ENCODE results near the gene TENM4.

DNA sequence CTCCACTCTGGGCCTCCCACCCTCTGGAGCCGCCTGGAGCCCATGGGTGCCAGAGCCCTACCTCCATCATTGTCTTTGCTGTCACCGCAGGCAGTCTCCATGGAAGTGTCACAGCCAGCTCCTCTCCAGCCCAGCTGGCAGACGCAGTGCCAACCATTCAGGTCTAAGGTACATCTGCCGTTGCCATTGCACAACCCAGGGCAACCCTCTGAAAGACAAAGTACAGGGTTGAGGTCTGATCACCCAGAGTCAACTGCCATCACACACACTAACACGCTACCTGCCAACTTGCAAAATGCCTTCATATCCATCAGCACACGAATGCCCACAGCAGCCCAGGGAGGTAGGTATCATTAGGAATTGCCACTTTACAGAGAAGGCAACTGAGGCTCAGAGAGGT lies 669.9 kb downstream of the TENM4 start:
- TF ChIP-seq, protein P1, sequence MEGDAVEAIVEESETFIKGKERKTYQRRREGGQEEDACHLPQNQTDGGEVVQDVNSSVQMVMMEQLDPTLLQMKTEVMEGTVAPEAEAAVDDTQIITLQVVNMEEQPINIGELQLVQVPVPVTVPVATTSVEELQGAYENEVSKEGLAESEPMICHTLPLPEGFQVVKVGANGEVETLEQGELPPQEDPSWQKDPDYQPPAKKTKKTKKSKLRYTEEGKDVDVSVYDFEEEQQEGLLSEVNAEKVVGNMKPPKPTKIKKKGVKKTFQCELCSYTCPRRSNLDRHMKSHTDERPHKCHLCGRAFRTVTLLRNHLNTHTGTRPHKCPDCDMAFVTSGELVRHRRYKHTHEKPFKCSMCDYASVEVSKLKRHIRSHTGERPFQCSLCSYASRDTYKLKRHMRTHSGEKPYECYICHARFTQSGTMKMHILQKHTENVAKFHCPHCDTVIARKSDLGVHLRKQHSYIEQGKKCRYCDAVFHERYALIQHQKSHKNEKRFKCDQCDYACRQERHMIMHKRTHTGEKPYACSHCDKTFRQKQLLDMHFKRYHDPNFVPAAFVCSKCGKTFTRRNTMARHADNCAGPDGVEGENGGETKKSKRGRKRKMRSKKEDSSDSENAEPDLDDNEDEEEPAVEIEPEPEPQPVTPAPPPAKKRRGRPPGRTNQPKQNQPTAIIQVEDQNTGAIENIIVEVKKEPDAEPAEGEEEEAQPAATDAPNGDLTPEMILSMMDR (IDR thresholded peaks at IDR 0.05): no peak
- no peak for TF ChIP-seq EP300 (IDR thresholded peaks at IDR 0.05)
- no peak for TF ChIP-seq POLR2A (IDR thresholded peaks at IDR 0.05)
- TF ChIP-seq POLR2AphosphoS5 (IDR thresholded peaks at IDR 0.05): no peak
